Ishikawa (cell line): Measurements from ENCODE around the gene LRRC42.

Experiments
- EP300 ChIP-seq: IDR thresholded peaks from 2 replicates; pipeline ENCODE4 v1.6.1; 2012; ENCODE audit warnings: borderline replicate concordance
- YY1 ChIP-seq: IDR thresholded peaks from 2 replicates; pipeline ENCODE4 v1.6.1; 2012; ENCODE audit warnings: low read depth

- TF ChIP-seq EP300 (no peak), YY1 (no peak)
Observed at GRCh38 chr1:53947172-53947907, 1.2 kb downstream of the LRRC42 start.
